ENCODE measurements around the gene MBNL3. TPM values are rescaled to one million over a fixed set of nuclear protein-coding genes. Genes with fewer than 3 reads are reported as not detected.

MBNL3 gene
- total RNA-seq, 4 donors from 2014 or later: 1.7 to 4.5 (median 2.8) TPM

GRCh38 chrX:132501606-132502005 lies 12.8 kb upstream of the MBNL3 start:
- peak; percentile 93 to 94 for ATAC-seq
- no peak overlapping the region for H3K4me3 ChIP-seq
- in situ Hi-C loops (cut with MboI; ENCODE audit: low sequenced_read_pairs in 4 of 4): no loop called here
- no peak overlapping the region for H3K27ac ChIP-seq
- no peaks in the 10 kb centered on the region for H3K4me1 ChIP-seq
- no peaks in the 10 kb centered on the region for H3K36me3 ChIP-seq
- no peak for TF ChIP-seq CTCF (IDR thresholded peaks at IDR 0.05 in 4 of 5, conservative IDR thresholded peaks at IDR 0.05 in 1 of 5)
- TF ChIP-seq POLR2A (IDR thresholded peaks at IDR 0.05): no peak
- DNase-seq: peak in 1 of 2 donors; percentile 19
- no peaks in the 10 kb centered on the region for H3K9me3 ChIP-seq
- H3K27me3 ChIP-seq: no peaks in the 10 kb centered on the region
- intact Hi-C loops (cut with DNase I; ENCODE audit: low total_unique reads): no loop called here

- DNase-seq: no peak
- H3K4me3 ChIP-seq: no peak overlapping the region
- H3K27me3 ChIP-seq: no peaks in the 10 kb centered on the region
- H3K27ac ChIP-seq: no peak overlapping the region
- intact Hi-C loops (cut with DNase I; ENCODE audit: low total_unique reads) (no loop called here), in situ Hi-C loops (cut with MboI; ENCODE audit: low sequenced_read_pairs in 4 of 4) (no loop called here)
- no peaks in the 10 kb centered on the region for H3K36me3 ChIP-seq
- TF ChIP-seq POLR2A (IDR thresholded peaks at IDR 0.05) (no peak), CTCF (IDR thresholded peaks at IDR 0.05 in 4 of 5, conservative IDR thresholded peaks at IDR 0.05 in 1 of 5) (no peak)
- H3K9me3 ChIP-seq: no peaks in the 10 kb centered on the region
- no peak for ATAC-seq
- H3K4me1 ChIP-seq: no peaks in the 10 kb centered on the region
Measured at GRCh38 chrX:132497432-132497831, 8.6 kb upstream of the MBNL3 start.

- peaks cover 0 to 6% of the 10 kb centered on the region in 2 donors for H3K4me1 ChIP-seq
- in situ Hi-C loops (cut with MboI; ENCODE audit: low sequenced_read_pairs in 4 of 4) (no loop called here), intact Hi-C loops (cut with DNase I; ENCODE audit: low total_unique reads) (no loop called here)
- TF ChIP-seq POLR2A (IDR thresholded peaks at IDR 0.05) (no peak), CTCF (IDR thresholded peaks at IDR 0.05 in 4 of 5, conservative IDR thresholded peaks at IDR 0.05 in 1 of 5) (no peak)
- H3K27ac ChIP-seq: no peak overlapping the region
- DNase-seq (no peak), ATAC-seq (no peak)
- H3K9me3 ChIP-seq: no peaks in the 10 kb centered on the region
- no peaks in the 10 kb centered on the region for H3K36me3 ChIP-seq
- H3K4me3 ChIP-seq: no peak overlapping the region
- H3K27me3 ChIP-seq: peaks cover 0 to 10% (median under 1%) of the 10 kb centered on the region in 3 donors
Measured at GRCh38 chrX:132493095-132493494, 4.3 kb upstream of the MBNL3 start.

DNA sequence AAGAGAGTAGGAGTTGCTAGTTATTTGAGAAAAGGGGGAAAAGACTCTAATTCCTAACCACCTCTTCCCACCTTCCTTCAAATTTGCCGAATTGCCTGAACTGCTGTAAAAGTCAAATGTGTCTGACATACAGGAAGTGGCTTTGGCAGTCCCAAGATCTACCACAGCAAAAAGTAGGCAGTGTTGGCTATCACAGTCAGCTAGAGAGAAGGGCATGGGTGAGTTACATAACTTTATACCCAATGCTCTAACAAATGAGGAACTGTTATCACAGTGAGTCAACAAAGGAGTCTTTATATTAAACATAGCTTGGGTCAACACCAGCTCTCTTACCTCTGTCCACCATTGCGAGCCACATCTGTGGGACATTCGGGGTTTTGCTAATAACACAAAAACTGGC lies 2.4 kb upstream of the MBNL3 start:
- peak in 1 of 2 donors; percentile 10 for DNase-seq
- Histone ChIP-seq H3K4me3 (no peak overlapping the region), H3K27ac (no peak overlapping the region), H3K4me1 (peaks cover 0 to 6% of the 10 kb centered on the region in 2 donors), H3K27me3 (peaks cover 0 to 17% (median 9%) of the 10 kb centered on the region in 3 donors), H3K36me3 (no peaks in the 10 kb centered on the region), H3K9me3 (no peaks in the 10 kb centered on the region)
- in situ Hi-C loops (cut with MboI; ENCODE audit: low sequenced_read_pairs in 4 of 4): no loop called here
- ATAC-seq: no peak
- intact Hi-C loops (cut with DNase I; ENCODE audit: low total_unique reads): no loop called here
- TF ChIP-seq POLR2A (IDR thresholded peaks at IDR 0.05) (no peak), CTCF (IDR thresholded peaks at IDR 0.05 in 4 of 5, conservative IDR thresholded peaks at IDR 0.05 in 1 of 5) (no peak)
